BE2C (cell line): ENCODE data around the gene CYP19A1.

Experiments used
- DNase-seq: peaks from one replicate; pipeline ENCODE4 v3.0.0-alpha.2; 2020
- H3K27me3 ChIP-seq: fragments of 250-450 bp; sonication (Bioruptor Pico); 2 replicates; pipeline ENCODE4 v1.5.1; 2020; ENCODE audit warnings: mild to moderate bottlenecking
- H3K36me3 ChIP-seq: fragments of 250-450 bp; sonication (Bioruptor Pico); 2 replicates; pipeline ENCODE4 v1.5.1; 2020; ENCODE audit warnings: mild to moderate bottlenecking
- H3K4me1 ChIP-seq: fragments of 250-450 bp; sonication (Bioruptor Pico); 2 replicates; pipeline ENCODE4 v1.5.1; 2020
- H3K4me3 ChIP-seq: 2 replicates; pipeline ENCODE4 v1.5.1; 2011; ENCODE audit warnings: low read depth, low read length
- H3K9me3 ChIP-seq: fragments of 250-450 bp; sonication (Bioruptor Pico); 2 replicates; pipeline ENCODE4 v1.5.1; 2020
- CTCF ChIP-seq: IDR thresholded peaks from 2 replicates; pipeline ENCODE4 v1.5.1; 2012; ENCODE audit warnings: mild to moderate bottlenecking, low read depth, low read length

Gene CYP19A1

GRCh38 chr15:51366920-51367319 is 28.5 kb upstream of the CYP19A1 start:
- no peak for DNase-seq
- Histone ChIP-seq H3K36me3 (no peaks in the 10 kb centered on the region), H3K4me1 (peaks cover 18% of the 10 kb centered on the region), H3K27me3 (no peaks in the 10 kb centered on the region), H3K4me3 (no peak overlapping the region), H3K9me3 (no peaks in the 10 kb centered on the region)
- no peak for TF ChIP-seq CTCF

GRCh38 chr15:51366071-51366470 is 27.7 kb upstream of the CYP19A1 start:
- TF ChIP-seq CTCF, result no peak
- no peak overlapping the region for H3K4me3 ChIP-seq
- no peak for DNase-seq

GRCh38 chr15:51365417-51365816 is 27.0 kb upstream of the CYP19A1 start:
- Histone ChIP-seq H3K27me3 (no peaks in the 10 kb centered on the region), H3K4me1 (peaks cover 18% of the 10 kb centered on the region), H3K9me3 (no peaks in the 10 kb centered on the region), H3K36me3 (no peaks in the 10 kb centered on the region), H3K4me3 (no peak overlapping the region)
- no peak for TF ChIP-seq CTCF
- DNase-seq, result no peak

More at GRCh38 chr15:51366071-51366470, 27.7 kb upstream of the CYP19A1 start:
- H3K4me1 ChIP-seq, result peaks cover 18% of the 10 kb centered on the region
- no peaks in the 10 kb centered on the region for H3K36me3 ChIP-seq
- H3K9me3 ChIP-seq, result no peaks in the 10 kb centered on the region
- H3K27me3 ChIP-seq, result no peaks in the 10 kb centered on the region

- TF ChIP-seq CTCF, result no peak
- Histone ChIP-seq H3K4me3 (no peak overlapping the region), H3K9me3 (no peaks in the 10 kb centered on the region), H3K4me1 (peaks cover 8% of the 10 kb centered on the region), H3K27me3 (no peaks in the 10 kb centered on the region), H3K36me3 (no peaks in the 10 kb centered on the region)
- no peak for DNase-seq
Measured at GRCh38 chr15:51363383-51363782, 25.0 kb upstream of the CYP19A1 start.

GRCh38 chr15:51359981-51360380 is 21.6 kb upstream of the CYP19A1 start:
- Histone ChIP-seq H3K9me3 (no peaks in the 10 kb centered on the region), H3K4me3 (no peak overlapping the region), H3K36me3 (no peaks in the 10 kb centered on the region), H3K4me1 (no peaks in the 10 kb centered on the region; the same call in 1 of the 2 replicates), H3K27me3 (no peaks in the 10 kb centered on the region)
- no peak for DNase-seq
- TF ChIP-seq CTCF, result no peak

- Histone ChIP-seq H3K36me3 (no peaks in the 10 kb centered on the region), H3K4me1 (no peaks in the 10 kb centered on the region; the same call in 1 of the 2 replicates), H3K4me3 (no peak overlapping the region), H3K9me3 (no peaks in the 10 kb centered on the region), H3K27me3 (no peaks in the 10 kb centered on the region)
- DNase-seq, result no peak
- no peak for TF ChIP-seq CTCF
Measured at GRCh38 chr15:51356983-51357382, 18.6 kb upstream of the CYP19A1 start.
